Nephron progenitor cell (in vitro differentiated cells): Measurements from ENCODE around the gene LETMD1.

ENCODE experiments used
- DNase-seq: peaks from one replicate; pipeline ENCODE4 v3.0.0; 2021
- H3K27ac Mint-ChIP-seq: 2 replicates; pipeline ENCODE4 v1.8.0; 2021; ENCODE audit warnings: mild to moderate bottlenecking, moderate library complexity, mixed read lengths
- H3K27me3 Mint-ChIP-seq: 2 replicates; pipeline ENCODE4 v1.8.0; 2021; ENCODE audit warnings: mild to moderate bottlenecking, low read depth, mixed read lengths; ENCODE audit not compliant: poor library complexity
- H3K36me3 Mint-ChIP-seq: 2 replicates; pipeline ENCODE4 v1.8.0; 2021; ENCODE audit warnings: low read depth, mixed read lengths
- H3K4me1 Mint-ChIP-seq: 2 replicates; pipeline ENCODE4 v1.8.0; 2021; ENCODE audit warnings: mixed read lengths
- H3K4me3 Mint-ChIP-seq: 2 replicates; pipeline ENCODE4 v1.8.0; 2021; ENCODE audit warnings: mild to moderate bottlenecking, moderate library complexity, mixed read lengths
- H3K9me3 Mint-ChIP-seq: 2 replicates; pipeline ENCODE4 v1.8.0; 2021; ENCODE audit warnings: mild to moderate bottlenecking, moderate library complexity, mixed read lengths
- CTCF ChIP-seq: fragments of 200-600 bp; sonication (generic); IDR thresholded peaks from 2 replicates; pipeline ENCODE4 v1.5.0; 2021; ENCODE audit warnings: antibody characterized with exemption

The LETMD1 gene

DNA sequence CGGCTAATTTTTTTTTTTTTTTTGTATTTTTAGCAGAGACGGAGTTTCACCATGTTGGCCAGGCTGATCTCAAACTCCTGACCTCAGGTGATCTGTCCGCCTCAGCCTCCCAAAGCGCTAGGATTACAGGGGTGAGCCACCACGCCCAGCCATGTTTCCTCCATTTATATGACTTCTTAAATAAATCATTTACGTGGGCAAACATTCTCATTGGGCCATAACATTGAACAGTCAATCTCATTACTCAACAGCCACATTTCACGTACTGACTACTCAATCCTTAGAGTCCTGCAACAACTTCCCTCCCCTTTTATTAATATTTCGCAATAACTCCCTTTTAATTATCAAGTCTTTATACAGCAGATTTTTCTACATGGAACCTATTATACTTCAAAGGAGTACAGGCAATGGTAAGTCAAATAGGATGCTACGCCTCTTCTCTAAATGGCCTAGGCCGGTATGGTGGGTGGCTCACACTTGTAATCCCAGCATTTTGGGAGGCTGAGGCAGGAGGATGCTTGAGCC lies 42.6 kb downstream of the LETMD1 start:
- TF ChIP-seq CTCF: no peak
- Mint-ChIP-seq H3K36me3 (peaks cover 38% of the 10 kb centered on the region), H3K27me3 (no peaks in the 10 kb centered on the region), H3K4me1 (peaks cover under 1% of the 10 kb centered on the region), H3K4me3 (no peak overlapping the region), H3K9me3 (no peaks in the 10 kb centered on the region), H3K27ac (peak overlapping the region; percentile 31)
- DNase-seq: no peak

GRCh38 chr12:51098611-51099010 lies 50.5 kb downstream of the LETMD1 start:
- no peak for DNase-seq

DNA sequence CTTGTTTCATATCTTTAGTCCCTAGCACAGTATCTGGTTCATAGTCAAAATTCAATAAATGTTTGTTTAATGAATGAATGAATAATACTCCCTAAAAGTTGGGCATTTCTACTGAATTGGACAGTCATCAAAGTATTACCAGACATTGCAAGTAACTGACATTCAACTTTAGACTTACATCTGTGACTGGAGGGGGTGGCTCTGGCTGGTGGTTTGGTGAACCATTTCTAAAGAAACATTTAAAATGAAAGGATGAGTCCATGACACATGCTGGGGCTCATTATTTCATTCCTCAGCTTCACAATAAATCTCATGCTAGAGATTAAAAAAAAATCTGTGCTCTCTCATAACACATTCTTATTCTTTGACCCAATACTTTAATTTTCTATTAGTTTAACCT lies 55.9 kb downstream of the LETMD1 start:
- Mint-ChIP-seq H3K4me1 (no peaks in the 10 kb centered on the region), H3K4me3 (no peak overlapping the region)

More at GRCh38 chr12:51098611-51099010, 50.5 kb downstream of the LETMD1 start:
- no peaks in the 10 kb centered on the region for H3K4me1 Mint-ChIP-seq
- H3K27ac Mint-ChIP-seq: no peak overlapping the region
- no peaks in the 10 kb centered on the region for H3K9me3 Mint-ChIP-seq
- no peaks in the 10 kb centered on the region for H3K27me3 Mint-ChIP-seq
- H3K36me3 Mint-ChIP-seq: peaks cover 83% of the 10 kb centered on the region
- H3K4me3 Mint-ChIP-seq: no peak overlapping the region
- no peak for TF ChIP-seq CTCF

DNA sequence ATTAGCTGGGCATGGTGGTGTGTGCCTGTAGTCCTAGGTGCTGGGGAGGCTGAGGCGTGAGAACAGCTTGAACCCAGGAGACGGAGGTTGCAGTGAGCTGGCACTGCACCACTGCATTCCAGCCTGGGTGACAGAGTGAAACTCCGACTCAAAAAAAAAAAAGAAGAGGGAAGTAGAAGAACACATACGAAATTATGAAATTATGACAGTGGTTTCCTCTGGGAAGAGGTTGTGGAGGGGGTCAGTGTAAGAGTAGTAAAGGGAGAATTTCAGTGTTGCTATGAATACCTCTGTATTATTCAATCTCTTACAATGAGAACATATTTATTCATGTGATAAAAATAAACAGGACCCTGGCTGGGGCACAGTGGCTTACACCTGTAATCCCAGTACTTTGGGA lies 60.0 kb downstream of the LETMD1 start:
- H3K4me3 Mint-ChIP-seq: no peak overlapping the region
- no peak for DNase-seq

More for the DNA sequence above, 55.9 kb downstream of the LETMD1 start:
- Mint-ChIP-seq H3K9me3 (no peaks in the 10 kb centered on the region), H3K27ac (peak overlapping the region; percentile 48), H3K27me3 (no peaks in the 10 kb centered on the region), H3K36me3 (peaks cover 78% of the 10 kb centered on the region)
- no peak for TF ChIP-seq CTCF
- no peak for DNase-seq

More for the DNA sequence above, 60.0 kb downstream of the LETMD1 start:
- no peaks in the 10 kb centered on the region for H3K4me1 Mint-ChIP-seq
- H3K27ac Mint-ChIP-seq: no peak overlapping the region
- peaks cover 69% of the 10 kb centered on the region for H3K36me3 Mint-ChIP-seq
- no peaks in the 10 kb centered on the region for H3K27me3 Mint-ChIP-seq
- TF ChIP-seq CTCF: no peak
- no peaks in the 10 kb centered on the region for H3K9me3 Mint-ChIP-seq
